HEK293 (cell line): ENCODE results near the gene GNAS-AS1.

Experiments used
- CTCF ChIA-PET: fragments of 350-600 bp; formaldehyde crosslinking; extraction: SDS; loops from one replicate; lab custom pipeline; 2021; ENCODE audit warnings: antibody characterized with exemption; lab: Yijun Ruan, JAX
- POLR2A ChIA-PET: fragments of 300-600 bp; formaldehyde crosslinking; extraction: SDS; loops from one replicate; lab custom pipeline; 2020; ENCODE audit warnings: antibody characterized with exemption, inconsistent platforms; lab: Yijun Ruan, JAX
- H3K27ac ChIP-seq: fragments of 200-500 bp; sonication (Bioruptor generic); 2 replicates; pipeline ENCODE4 v1.5.1; 2014; ENCODE audit warnings: low read depth, low read length, control low read depth, inconsistent platforms; ENCODE audit errors: extremely low read depth
- H3K36me3 ChIP-seq, 2 experiments: fragments of 200-500 bp in 1 of 2; sonication (Bioruptor generic) in 1 of 2; 1 replicate in 1 of 2; 2 replicates in 1 of 2; pipeline ENCODE4 v1.5.1; 2014 to 2017; ENCODE audit warnings: inconsistent platforms in 2 of 2, low read length in 2 of 2; ENCODE audit not compliant: control insufficient read depth in 2 of 2, insufficient read depth in 1 of 2
- H3K4me1 ChIP-seq: fragments of 200-500 bp; sonication (Bioruptor generic); 2 replicates; pipeline ENCODE4 v1.5.1; 2014; ENCODE audit warnings: mild to moderate bottlenecking, low read length, inconsistent platforms; ENCODE audit not compliant: control insufficient read depth, insufficient read depth
- H3K4me3 ChIP-seq: 2 replicates; pipeline ENCODE4 v1.5.1; 2011; ENCODE audit warnings: low read depth, mild to moderate bottlenecking, control low read depth, low read length, moderate library complexity
- H3K9me3 ChIP-seq: fragments of 200-500 bp; sonication (Bioruptor generic); 2 replicates; pipeline ENCODE4 v1.5.1; 2014; ENCODE audit warnings: low read depth, low read length, inconsistent platforms; ENCODE audit not compliant: control insufficient read depth, insufficient read depth
- BCL11B ChIP-seq: fragments of 450-650 bp; formaldehyde crosslinking; IDR thresholded peaks from 2 replicates; pipeline ENCODE4 v1.5.1; 2016; ENCODE audit warnings: low read depth, missing biosample characterization, missing genetic modification characterization
- KLF10 ChIP-seq: fragments of 450-650 bp; IDR thresholded peaks from 2 replicates; pipeline ENCODE4 v1.5.1; 2018; ENCODE audit warnings: missing biosample characterization, mild to moderate bottlenecking, missing genetic modification characterization
- REPIN1 ChIP-seq: fragments of 450-650 bp; formaldehyde crosslinking; IDR thresholded peaks from 2 replicates; pipeline ENCODE4 v1.5.1; 2017; ENCODE audit warnings: missing biosample characterization, missing genetic modification characterization, low read depth
- SP2 ChIP-seq: fragments of 450-650 bp; formaldehyde crosslinking; IDR thresholded peaks from 2 replicates; pipeline ENCODE4 v1.5.1; 2016; ENCODE audit warnings: missing biosample characterization, missing genetic modification characterization
- ZNF214 ChIP-seq: fragments of 450-650 bp; formaldehyde crosslinking; IDR thresholded peaks from 2 replicates; pipeline ENCODE4 v1.5.1; 2017; ENCODE audit warnings: missing biosample characterization, mild to moderate bottlenecking, missing genetic modification characterization, borderline replicate concordance
- ZNF302 ChIP-seq: fragments of 450-650 bp; formaldehyde crosslinking; IDR thresholded peaks from 2 replicates; pipeline ENCODE4 v1.5.1; 2016; ENCODE audit warnings: missing biosample characterization, missing genetic modification characterization, low read depth
- ZNF514 ChIP-seq: fragments of 450-650 bp; formaldehyde crosslinking; IDR thresholded peaks from 2 replicates; pipeline ENCODE4 v1.5.1; 2016; ENCODE audit warnings: missing biosample characterization, missing genetic modification characterization
- ZNF548 ChIP-seq: fragments of 450-650 bp; formaldehyde crosslinking; IDR thresholded peaks from 2 replicates; pipeline ENCODE4 v1.5.1; 2016; ENCODE audit warnings: missing biosample characterization, missing genetic modification characterization
- ZNF747 ChIP-seq: fragments of 450-650 bp; formaldehyde crosslinking; IDR thresholded peaks from 2 replicates; pipeline ENCODE4 v1.5.1; 2016; ENCODE audit warnings: missing biosample characterization, missing genetic modification characterization
- ZNF777 ChIP-seq: fragments of 450-650 bp; formaldehyde crosslinking; IDR thresholded peaks from 2 replicates; pipeline ENCODE4 v1.5.1; 2017; ENCODE audit warnings: missing biosample characterization, missing genetic modification characterization, borderline replicate concordance
- TF ChIP-seq, protein P1 (sequence below): fragments of 450-650 bp; formaldehyde crosslinking; IDR thresholded peaks from 2 replicates; pipeline ENCODE4 v1.5.1; 2016; ENCODE audit warnings: missing biosample characterization, missing genetic modification characterization
- TF ChIP-seq, protein P2 (sequence below): fragments of 450-650 bp; formaldehyde crosslinking; IDR thresholded peaks from 2 replicates; pipeline ENCODE4 v1.5.1; 2017; ENCODE audit warnings: missing biosample characterization, missing genetic modification characterization
- TF ChIP-seq, protein P3 (sequence below): fragments of 450-650 bp; formaldehyde crosslinking; IDR thresholded peaks from 2 replicates; pipeline ENCODE4 v1.5.1; 2016; ENCODE audit warnings: missing biosample characterization, missing genetic modification characterization, borderline replicate concordance
- TF ChIP-seq, protein P4 (sequence below): fragments of 450-650 bp; formaldehyde crosslinking; IDR thresholded peaks from 2 replicates; pipeline ENCODE4 v1.5.1; 2016; ENCODE audit warnings: missing biosample characterization, missing genetic modification characterization, low read depth
- TF ChIP-seq, protein P5 (sequence below): fragments of 450-650 bp; formaldehyde crosslinking; IDR thresholded peaks from 2 replicates; pipeline ENCODE4 v1.5.1; 2016; ENCODE audit warnings: missing biosample characterization, missing genetic modification characterization

GNAS-AS1 gene

DNA sequence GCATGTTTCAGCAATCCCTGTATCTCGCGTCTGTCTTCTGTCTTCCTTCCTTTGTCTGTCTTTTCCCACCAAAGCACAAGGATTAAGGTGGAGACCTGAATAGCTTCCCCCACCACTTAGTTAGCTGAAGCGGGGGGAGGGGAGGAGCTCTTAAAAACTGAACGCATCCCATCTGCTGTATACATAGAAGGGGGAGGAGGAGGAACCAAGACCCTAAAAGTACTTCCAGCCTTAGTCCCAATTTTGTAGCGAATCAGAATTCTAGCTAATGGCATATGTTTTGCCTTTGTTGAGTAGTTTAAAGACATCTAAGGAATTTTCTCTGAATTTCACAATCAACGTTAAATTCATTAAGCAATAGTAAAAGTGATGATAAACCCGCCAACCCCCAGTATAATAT lies 49.7 kb upstream of the GNAS-AS1 start:
- Histone ChIP-seq H3K4me1 (peaks cover 13% of the 10 kb centered on the region), H3K4me3 (no peak overlapping the region), H3K27ac (no peak overlapping the region), H3K36me3 (peaks cover 7 to 86% of the 10 kb centered on the region in 2 experiments), H3K9me3 (no peaks in the 10 kb centered on the region)
- ChIA-PET CTCF (no interaction called here), POLR2A (no interaction called here)
- TF ChIP-seq, protein P1, sequence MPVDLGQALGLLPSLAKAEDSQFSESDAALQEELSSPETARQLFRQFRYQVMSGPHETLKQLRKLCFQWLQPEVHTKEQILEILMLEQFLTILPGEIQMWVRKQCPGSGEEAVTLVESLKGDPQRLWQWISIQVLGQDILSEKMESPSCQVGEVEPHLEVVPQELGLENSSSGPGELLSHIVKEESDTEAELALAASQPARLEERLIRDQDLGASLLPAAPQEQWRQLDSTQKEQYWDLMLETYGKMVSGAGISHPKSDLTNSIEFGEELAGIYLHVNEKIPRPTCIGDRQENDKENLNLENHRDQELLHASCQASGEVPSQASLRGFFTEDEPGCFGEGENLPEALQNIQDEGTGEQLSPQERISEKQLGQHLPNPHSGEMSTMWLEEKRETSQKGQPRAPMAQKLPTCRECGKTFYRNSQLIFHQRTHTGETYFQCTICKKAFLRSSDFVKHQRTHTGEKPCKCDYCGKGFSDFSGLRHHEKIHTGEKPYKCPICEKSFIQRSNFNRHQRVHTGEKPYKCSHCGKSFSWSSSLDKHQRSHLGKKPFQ (tag by site-specific recombination), result no peak
- TF ChIP-seq ZNF777 (tag by site-specific recombination) (no peak), ZNF302 (tag by site-specific recombination) (no peak), SP2 (tag by site-specific recombination) (no peak), ZNF548 (tag by site-specific recombination) (no peak), BCL11B (no peak), ZNF514 (tag by site-specific recombination) (no peak), ZNF747 (tag by site-specific recombination) (no peak), KLF10 (tag by site-specific recombination) (no peak), REPIN1 (tag by site-specific recombination) (no peak), ZNF214 (tag by site-specific recombination) (no peak)
- TF ChIP-seq, protein P2, sequence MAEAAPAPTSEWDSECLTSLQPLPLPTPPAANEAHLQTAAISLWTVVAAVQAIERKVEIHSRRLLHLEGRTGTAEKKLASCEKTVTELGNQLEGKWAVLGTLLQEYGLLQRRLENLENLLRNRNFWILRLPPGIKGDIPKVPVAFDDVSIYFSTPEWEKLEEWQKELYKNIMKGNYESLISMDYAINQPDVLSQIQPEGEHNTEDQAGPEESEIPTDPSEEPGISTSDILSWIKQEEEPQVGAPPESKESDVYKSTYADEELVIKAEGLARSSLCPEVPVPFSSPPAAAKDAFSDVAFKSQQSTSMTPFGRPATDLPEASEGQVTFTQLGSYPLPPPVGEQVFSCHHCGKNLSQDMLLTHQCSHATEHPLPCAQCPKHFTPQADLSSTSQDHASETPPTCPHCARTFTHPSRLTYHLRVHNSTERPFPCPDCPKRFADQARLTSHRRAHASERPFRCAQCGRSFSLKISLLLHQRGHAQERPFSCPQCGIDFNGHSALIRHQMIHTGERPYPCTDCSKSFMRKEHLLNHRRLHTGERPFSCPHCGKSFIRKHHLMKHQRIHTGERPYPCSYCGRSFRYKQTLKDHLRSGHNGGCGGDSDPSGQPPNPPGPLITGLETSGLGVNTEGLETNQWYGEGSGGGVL (tag by site-specific recombination), result no peak
- TF ChIP-seq, protein P3, sequence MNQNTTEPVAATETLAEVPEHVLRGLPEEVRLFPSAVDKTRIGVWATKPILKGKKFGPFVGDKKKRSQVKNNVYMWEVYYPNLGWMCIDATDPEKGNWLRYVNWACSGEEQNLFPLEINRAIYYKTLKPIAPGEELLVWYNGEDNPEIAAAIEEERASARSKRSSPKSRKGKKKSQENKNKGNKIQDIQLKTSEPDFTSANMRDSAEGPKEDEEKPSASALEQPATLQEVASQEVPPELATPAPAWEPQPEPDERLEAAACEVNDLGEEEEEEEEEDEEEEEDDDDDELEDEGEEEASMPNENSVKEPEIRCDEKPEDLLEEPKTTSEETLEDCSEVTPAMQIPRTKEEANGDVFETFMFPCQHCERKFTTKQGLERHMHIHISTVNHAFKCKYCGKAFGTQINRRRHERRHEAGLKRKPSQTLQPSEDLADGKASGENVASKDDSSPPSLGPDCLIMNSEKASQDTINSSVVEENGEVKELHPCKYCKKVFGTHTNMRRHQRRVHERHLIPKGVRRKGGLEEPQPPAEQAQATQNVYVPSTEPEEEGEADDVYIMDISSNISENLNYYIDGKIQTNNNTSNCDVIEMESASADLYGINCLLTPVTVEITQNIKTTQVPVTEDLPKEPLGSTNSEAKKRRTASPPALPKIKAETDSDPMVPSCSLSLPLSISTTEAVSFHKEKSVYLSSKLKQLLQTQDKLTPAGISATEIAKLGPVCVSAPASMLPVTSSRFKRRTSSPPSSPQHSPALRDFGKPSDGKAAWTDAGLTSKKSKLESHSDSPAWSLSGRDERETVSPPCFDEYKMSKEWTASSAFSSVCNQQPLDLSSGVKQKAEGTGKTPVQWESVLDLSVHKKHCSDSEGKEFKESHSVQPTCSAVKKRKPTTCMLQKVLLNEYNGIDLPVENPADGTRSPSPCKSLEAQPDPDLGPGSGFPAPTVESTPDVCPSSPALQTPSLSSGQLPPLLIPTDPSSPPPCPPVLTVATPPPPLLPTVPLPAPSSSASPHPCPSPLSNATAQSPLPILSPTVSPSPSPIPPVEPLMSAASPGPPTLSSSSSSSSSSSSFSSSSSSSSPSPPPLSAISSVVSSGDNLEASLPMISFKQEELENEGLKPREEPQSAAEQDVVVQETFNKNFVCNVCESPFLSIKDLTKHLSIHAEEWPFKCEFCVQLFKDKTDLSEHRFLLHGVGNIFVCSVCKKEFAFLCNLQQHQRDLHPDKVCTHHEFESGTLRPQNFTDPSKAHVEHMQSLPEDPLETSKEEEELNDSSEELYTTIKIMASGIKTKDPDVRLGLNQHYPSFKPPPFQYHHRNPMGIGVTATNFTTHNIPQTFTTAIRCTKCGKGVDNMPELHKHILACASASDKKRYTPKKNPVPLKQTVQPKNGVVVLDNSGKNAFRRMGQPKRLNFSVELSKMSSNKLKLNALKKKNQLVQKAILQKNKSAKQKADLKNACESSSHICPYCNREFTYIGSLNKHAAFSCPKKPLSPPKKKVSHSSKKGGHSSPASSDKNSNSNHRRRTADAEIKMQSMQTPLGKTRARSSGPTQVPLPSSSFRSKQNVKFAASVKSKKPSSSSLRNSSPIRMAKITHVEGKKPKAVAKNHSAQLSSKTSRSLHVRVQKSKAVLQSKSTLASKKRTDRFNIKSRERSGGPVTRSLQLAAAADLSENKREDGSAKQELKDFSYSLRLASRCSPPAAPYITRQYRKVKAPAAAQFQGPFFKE (tag by site-specific recombination), result no peak
- TF ChIP-seq, protein P4, sequence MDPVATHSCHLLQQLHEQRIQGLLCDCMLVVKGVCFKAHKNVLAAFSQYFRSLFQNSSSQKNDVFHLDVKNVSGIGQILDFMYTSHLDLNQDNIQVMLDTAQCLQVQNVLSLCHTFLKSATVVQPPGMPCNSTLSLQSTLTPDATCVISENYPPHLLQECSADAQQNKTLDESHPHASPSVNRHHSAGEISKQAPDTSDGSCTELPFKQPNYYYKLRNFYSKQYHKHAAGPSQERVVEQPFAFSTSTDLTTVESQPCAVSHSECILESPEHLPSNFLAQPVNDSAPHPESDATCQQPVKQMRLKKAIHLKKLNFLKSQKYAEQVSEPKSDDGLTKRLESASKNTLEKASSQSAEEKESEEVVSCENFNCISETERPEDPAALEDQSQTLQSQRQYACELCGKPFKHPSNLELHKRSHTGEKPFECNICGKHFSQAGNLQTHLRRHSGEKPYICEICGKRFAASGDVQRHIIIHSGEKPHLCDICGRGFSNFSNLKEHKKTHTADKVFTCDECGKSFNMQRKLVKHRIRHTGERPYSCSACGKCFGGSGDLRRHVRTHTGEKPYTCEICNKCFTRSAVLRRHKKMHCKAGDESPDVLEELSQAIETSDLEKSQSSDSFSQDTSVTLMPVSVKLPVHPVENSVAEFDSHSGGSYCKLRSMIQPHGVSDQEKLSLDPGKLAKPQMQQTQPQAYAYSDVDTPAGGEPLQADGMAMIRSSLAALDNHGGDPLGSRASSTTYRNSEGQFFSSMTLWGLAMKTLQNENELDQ, result no peak
- TF ChIP-seq, protein P5, sequence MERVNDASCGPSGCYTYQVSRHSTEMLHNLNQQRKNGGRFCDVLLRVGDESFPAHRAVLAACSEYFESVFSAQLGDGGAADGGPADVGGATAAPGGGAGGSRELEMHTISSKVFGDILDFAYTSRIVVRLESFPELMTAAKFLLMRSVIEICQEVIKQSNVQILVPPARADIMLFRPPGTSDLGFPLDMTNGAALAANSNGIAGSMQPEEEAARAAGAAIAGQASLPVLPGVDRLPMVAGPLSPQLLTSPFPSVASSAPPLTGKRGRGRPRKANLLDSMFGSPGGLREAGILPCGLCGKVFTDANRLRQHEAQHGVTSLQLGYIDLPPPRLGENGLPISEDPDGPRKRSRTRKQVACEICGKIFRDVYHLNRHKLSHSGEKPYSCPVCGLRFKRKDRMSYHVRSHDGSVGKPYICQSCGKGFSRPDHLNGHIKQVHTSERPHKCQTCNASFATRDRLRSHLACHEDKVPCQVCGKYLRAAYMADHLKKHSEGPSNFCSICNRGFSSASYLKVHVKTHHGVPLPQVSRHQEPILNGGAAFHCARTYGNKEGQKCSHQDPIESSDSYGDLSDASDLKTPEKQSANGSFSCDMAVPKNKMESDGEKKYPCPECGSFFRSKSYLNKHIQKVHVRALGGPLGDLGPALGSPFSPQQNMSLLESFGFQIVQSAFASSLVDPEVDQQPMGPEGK, result no peak
